Measurements from ENCODE around the gene MRPS18A.

The MRPS18A gene

GRCh38 chr6:43724354-43724753, 36.8 kb upstream of the MRPS18A start:
- DNase-seq (ENCODE audit: low read depth) = no peak
- no peak for TF ChIP-seq CTCF (IDR thresholded peaks at IDR 0.05; ENCODE audit: insufficient read depth, low read depth, low read length, missing control alignments)
- no peak overlapping the region for H3K4me3 ChIP-seq (ENCODE audit: low read length)

- peak; percentile 92 for DNase-seq (ENCODE audit: low read depth)
- H3K4me3 ChIP-seq (ENCODE audit: low read length) = no peak overlapping the region
- TF ChIP-seq CTCF (IDR thresholded peaks at IDR 0.05; ENCODE audit: insufficient read depth, low read depth, low read length, missing control alignments) = peak; percentile 81
These were observed 36.2 kb upstream of the MRPS18A start for GRCh38 chr6:43723737-43724295.

- DNase-seq (ENCODE audit: low read depth) = no peak
- no peak for TF ChIP-seq CTCF (IDR thresholded peaks at IDR 0.05; ENCODE audit: insufficient read depth, low read depth, low read length, missing control alignments)
- no peak overlapping the region for H3K4me3 ChIP-seq (ENCODE audit: low read length)
These were observed 35.4 kb upstream of the MRPS18A start for GRCh38 chr6:43722920-43723545.

GRCh38 chr6:43720999-43721398, 33.4 kb upstream of the MRPS18A start:
- no peak overlapping the region for H3K4me3 ChIP-seq (ENCODE audit: low read length)
- no peak for TF ChIP-seq CTCF (IDR thresholded peaks at IDR 0.05; ENCODE audit: insufficient read depth, low read depth, low read length, missing control alignments)
- DNase-seq (ENCODE audit: low read depth) = no peak

DNA sequence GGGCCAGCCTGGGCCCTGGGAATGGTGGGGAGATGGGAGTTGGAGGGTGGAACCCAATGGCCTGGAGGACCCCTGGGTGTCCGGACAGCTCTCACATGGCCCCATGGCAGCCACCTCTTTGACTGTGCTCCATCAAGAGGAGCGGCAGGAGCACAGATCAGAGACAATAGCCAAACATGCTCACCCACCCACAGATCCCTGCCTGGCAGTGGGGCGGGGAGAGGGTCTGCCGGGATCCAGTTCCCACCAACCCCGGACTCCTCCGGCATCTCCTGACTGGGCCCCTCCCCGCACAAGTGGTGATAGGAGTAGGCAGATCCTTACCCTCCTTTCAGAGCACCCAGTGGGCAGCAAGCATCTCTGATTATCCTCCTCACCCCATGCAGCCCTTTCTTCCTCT, 31.9 kb upstream of the MRPS18A start:
- DNase-seq (ENCODE audit: low read depth) = no peak
- no peak overlapping the region for H3K4me3 ChIP-seq (ENCODE audit: low read length)
- no peak for TF ChIP-seq CTCF (IDR thresholded peaks at IDR 0.05; ENCODE audit: insufficient read depth, low read depth, low read length, missing control alignments)

GRCh38 chr6:43718387-43719105, 31.0 kb upstream of the MRPS18A start:
- no peak for TF ChIP-seq CTCF (IDR thresholded peaks at IDR 0.05; ENCODE audit: insufficient read depth, low read depth, low read length, missing control alignments)
- H3K4me3 ChIP-seq (ENCODE audit: low read length) = no peak overlapping the region
- no peak for DNase-seq (ENCODE audit: low read depth)
